ENCODE results near the gene SORCS2. TPM values are rescaled to one million over a fixed set of nuclear protein-coding genes. Genes with fewer than 3 reads are reported as not detected.

The SORCS2 gene
- total RNA-seq, 2 donors from 2014 or later: 0.05 to 0.07 TPM

DNA sequence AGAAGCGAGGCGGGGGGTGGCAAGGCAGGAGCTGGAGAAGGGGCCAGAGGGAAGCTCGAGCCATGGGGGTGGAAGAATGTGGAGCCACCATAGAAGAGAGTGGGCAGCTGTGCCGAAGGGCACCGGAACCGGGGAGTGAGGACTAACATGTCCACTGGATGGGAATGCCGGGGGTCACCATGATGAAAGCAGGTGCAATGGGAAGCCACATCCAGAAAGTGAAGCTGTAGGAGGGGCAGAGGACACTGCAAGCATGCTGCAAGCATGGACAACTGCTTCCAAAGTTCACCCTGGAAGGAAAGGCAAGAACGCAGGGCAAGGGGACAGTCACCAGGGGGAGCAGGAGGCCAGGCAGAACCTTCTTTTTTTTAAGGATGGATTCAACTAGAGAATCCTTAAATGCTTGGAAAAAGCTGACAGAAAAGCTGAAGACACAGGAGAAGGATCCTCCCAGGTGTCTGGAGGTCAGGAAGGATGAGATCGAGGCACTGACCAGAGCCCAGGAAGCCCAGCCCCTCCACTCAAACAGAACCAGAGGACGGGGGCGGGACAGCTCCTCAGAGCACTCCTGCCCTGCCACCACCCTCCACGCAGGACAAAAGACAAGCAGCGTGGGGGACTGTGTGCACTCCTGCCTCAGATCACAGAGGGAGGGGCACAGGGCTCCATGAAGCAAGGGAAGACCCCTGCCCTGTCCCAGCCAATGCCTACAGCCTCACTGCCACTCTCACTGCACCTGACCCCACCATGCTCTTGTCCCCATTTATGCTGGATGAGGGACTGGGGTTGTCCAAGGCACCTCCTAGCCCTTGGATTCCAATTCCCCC, 578.1 kb downstream of the SORCS2 start:
- ATAC-seq (replicated peaks in 1 of 2) (peak in 1 of 2 donors; percentile 9), DNase-seq (no peak)
- H3K4me3 Mint-ChIP-seq: no peak overlapping the region
- H3K4me1 Mint-ChIP-seq (ENCODE audit: low read depth): peaks cover 14% of the 10 kb centered on the region
- peaks cover 0 to 3% of the 10 kb centered on the region in 2 donors for H3K36me3 Mint-ChIP-seq (ENCODE audit: insufficient read depth in 2 of 2)
- H3K27me3 Mint-ChIP-seq (ENCODE audit: low read depth): no peaks in the 10 kb centered on the region
- no peaks in the 10 kb centered on the region for H3K9me3 Mint-ChIP-seq
- no peak overlapping the region for H3K27ac Mint-ChIP-seq

DNA sequence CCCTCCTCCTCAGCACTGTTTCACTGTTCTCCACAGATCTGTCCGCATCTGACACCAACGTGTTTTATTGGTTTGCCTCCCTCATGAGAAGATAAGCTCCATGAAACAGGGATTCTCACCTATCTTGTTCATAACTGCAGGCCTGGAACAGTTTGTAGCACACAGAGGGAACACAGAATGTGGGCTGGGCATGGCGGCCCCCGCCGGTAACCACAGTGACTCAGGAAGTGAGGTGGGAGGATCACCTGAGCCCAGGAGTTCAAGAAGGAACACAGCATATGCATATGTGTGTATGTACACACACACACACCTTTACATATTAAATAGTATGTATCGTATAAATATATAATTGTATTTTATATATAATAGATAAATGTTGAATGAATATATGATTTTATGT, 578.7 kb downstream of the SORCS2 start:
- Mint-ChIP-seq H3K4me1 (ENCODE audit: low read depth) (peaks cover 14% of the 10 kb centered on the region), H3K36me3 (ENCODE audit: insufficient read depth in 2 of 2) (peaks cover 0 to 3% of the 10 kb centered on the region in 2 donors), H3K4me3 (no peak overlapping the region), H3K27me3 (ENCODE audit: low read depth) (no peaks in the 10 kb centered on the region), H3K9me3 (no peaks in the 10 kb centered on the region), H3K27ac (no peak overlapping the region)
- ATAC-seq (replicated peaks in 1 of 2) (peak in 1 of 2 donors; percentile 52), DNase-seq (peak in 1 of 2 donors; percentile 11)

DNA sequence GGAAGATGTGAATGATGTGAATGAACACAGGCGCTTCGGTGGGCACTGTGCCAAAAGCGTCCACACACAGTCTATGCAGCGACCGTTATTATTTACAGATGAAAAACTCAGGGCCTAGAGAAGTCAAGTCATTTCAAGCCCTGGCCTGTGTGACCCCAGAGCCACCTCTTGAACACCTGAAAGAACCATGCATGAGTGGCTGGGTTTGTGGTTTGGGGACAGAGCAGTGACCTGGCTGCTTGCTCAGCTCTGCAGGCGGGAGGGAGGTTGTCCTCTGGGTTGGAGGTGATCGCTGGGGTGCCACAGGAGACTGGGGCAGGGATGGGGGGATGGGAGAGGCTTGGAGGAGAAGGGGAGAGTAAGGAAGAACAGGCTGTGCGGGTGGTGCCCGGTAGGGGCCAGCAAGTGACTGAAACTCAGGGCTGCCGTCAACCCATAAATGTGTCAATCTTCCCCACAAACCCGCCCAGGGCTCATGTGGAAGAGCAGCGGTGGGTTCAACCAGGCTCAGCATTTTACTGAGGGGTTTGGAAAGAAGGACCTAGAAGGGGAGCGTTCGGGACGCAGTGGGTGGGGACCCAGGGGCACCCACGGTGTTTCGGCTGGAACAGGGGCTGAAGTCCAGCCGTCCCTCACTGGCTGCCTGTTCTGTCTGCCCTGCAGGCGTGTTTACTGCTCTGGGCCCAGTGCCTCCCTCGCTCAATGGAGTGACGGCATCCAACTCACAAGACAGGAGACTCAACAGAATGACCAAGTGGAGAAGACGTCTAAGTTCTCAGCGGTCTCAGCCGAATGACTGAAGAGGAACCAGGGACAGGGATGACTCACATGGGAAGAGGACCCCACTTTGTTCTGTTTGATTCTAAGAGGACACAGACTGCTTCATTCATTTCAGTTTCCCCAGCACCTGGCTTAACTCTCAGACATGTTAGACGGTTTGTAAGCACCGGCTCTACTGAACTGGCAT, 579.5 kb downstream of the SORCS2 start:
- no peaks in the 10 kb centered on the region for H3K27me3 Mint-ChIP-seq (ENCODE audit: low read depth)
- H3K4me1 Mint-ChIP-seq (ENCODE audit: low read depth): peaks cover 14% of the 10 kb centered on the region
- H3K4me3 Mint-ChIP-seq: no peak overlapping the region
- DNase-seq (no peak), ATAC-seq (replicated peaks in 1 of 2) (peak in 1 of 2 donors; percentile 23)
- H3K36me3 Mint-ChIP-seq (ENCODE audit: insufficient read depth in 2 of 2): peaks cover 0 to 3% of the 10 kb centered on the region in 2 donors
- no peak overlapping the region for H3K27ac Mint-ChIP-seq
- no peaks in the 10 kb centered on the region for H3K9me3 Mint-ChIP-seq

DNA sequence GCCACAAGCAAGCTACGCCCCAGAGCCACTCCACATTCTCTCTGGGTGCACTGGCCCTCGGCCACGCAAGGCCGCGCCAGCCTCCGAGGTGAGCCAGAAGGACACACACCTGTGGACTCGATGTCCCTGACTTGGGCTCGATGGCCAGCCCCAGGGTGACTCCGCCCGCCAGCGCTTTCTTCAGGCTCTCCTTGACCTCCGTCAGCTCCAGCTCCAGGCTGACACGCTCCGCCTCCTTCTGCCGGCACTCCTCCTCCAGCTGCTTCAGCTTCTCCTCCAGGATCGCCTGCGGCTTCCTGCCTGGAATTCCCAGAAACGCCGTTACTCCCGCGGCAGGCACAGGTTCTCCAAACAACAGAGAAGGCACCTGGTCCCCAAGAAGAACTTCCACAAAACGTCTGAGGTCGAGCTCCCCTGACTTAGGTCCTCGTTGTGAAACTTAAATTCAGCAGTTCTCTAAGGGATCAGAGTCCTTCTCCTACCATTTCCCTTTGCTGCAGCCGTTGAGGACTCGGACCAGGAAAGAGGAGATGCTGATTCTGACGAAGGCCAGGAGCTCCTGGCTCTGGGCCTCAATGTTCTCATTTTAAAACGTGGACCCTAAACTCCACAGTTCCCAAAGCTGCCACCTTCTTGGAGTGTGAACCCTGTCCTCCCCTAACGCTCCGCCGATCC, 580.5 kb downstream of the SORCS2 start:
- Mint-ChIP-seq H3K4me3 (no peak overlapping the region), H3K27me3 (ENCODE audit: low read depth) (no peaks in the 10 kb centered on the region), H3K36me3 (ENCODE audit: insufficient read depth in 2 of 2) (peaks cover 0 to 3% of the 10 kb centered on the region in 2 donors), H3K4me1 (ENCODE audit: low read depth) (peaks cover 14% of the 10 kb centered on the region), H3K27ac (no peak overlapping the region), H3K9me3 (no peaks in the 10 kb centered on the region)
- ATAC-seq (replicated peaks in 1 of 2) (no peak), DNase-seq (no peak)

DNA sequence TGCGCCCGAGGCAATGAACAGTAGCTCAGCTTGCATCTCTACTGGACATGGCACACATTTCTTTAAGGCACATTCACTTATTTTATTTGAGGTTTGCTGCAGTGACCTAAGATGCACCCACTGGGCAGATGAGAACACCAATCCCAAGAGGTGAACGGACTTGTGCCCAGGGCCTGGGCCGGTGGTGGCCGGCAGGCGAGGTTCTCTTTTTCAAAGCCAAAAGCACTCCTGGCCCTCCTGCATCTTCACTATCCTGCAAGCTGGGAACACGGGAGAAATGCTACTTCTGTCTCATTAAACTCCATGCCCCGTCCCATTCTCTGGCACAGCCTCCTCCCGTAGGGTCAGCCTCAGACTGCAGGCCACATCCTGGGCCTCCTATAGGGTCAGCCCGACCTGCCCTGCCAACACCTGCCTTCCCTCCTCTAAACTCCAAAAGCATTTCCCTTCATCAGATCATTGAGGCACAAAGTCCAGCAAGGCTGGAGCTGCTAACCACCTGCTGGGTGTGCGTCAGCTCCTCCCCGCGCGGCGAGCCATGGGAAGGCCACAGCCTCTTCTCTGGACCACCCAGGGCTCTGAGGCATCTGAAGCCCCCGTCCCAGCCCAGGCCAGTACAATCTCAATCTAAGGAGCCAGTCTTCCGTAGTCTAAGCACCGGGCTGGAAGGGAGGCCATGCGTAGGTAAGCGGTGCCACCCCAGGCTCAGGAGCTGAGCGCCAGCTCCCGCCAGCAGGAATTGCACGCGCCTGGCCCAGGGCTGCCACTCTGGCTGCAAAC, 581.3 kb downstream of the SORCS2 start:
- Mint-ChIP-seq H3K27ac (no peak overlapping the region), H3K4me1 (ENCODE audit: low read depth) (peaks cover 14% of the 10 kb centered on the region), H3K36me3 (ENCODE audit: insufficient read depth in 2 of 2) (peaks cover 0 to 3% of the 10 kb centered on the region in 2 donors), H3K4me3 (no peak overlapping the region), H3K9me3 (no peaks in the 10 kb centered on the region), H3K27me3 (ENCODE audit: low read depth) (no peaks in the 10 kb centered on the region)
- ATAC-seq (replicated peaks in 1 of 2) (no peak), DNase-seq (no peak)

DNA sequence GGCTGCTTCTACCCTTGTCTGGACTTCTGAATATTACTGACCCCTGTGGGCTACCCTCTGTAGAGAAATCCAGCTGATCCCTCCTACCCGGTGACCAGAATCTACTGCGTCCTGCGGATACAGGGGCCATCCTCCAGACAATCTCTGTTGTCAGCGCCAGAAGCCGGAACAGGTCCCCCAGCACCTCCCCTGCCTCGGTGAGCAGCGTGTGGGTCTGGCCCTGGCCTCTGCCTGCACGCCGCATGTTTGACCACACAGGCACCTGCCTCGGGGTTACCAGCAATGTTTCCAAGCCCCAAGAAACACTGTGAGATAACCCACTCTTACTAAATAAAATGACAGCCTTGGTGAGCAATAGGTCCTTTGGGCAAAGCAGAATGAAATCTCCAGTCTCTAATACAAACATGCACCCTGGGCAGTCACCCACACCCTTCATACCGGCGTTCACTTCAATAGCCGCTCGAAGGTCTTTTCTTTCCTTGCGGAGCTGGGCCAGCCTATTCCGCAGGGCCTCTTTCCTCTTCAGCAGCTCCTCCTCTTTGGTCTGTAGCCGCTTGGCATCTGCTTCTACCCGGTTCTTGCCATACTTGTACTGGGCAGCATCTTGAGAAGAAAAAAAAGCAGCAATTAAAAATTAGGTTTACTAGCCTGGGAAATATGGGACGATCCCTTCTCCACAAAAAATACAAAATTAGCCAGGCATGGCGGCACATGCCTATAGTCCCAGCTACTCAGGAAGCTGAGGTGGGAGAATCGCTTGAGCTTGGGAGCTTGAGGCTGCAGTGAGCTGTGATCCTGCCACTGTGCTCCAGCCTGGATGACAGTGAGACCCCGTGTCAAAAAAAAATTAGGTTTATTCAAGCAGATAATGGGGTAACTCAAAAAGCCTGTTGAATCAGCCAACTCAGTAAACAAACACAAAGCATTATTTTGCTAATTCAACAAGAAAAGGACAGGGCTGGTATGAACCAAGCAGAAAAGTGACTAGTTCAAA, 582.3 kb downstream of the SORCS2 start:
- no peak overlapping the region for H3K27ac Mint-ChIP-seq
- ATAC-seq (replicated peaks in 1 of 2) (no peak), DNase-seq (no peak)
- H3K36me3 Mint-ChIP-seq (ENCODE audit: insufficient read depth in 2 of 2): peaks cover 0 to 5% of the 10 kb centered on the region in 2 donors
- no peaks in the 10 kb centered on the region for H3K27me3 Mint-ChIP-seq (ENCODE audit: low read depth)
- H3K9me3 Mint-ChIP-seq: no peaks in the 10 kb centered on the region
- H3K4me3 Mint-ChIP-seq: no peak overlapping the region
- peaks cover 14% of the 10 kb centered on the region for H3K4me1 Mint-ChIP-seq (ENCODE audit: low read depth)

DNA sequence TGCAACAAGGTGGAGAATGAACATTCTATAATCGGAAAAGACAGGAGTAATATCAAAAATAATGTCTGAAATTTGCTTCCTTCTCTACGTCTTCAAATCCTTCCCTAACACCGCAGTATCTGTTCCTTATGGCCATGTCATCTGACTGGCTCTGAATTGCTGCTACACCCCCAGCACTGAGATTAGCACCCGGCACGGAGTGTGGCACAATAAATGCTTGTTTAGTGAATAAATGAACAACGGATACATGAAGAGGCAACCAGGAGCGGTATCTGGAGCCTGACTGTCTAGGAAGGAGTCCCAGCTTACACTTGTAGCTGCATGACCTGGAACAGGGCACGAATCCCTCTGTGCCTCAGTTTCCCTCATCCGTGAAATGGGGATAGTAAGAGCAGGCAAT, 583.1 kb downstream of the SORCS2 start:
- Mint-ChIP-seq H3K27ac (no peak overlapping the region), H3K36me3 (ENCODE audit: insufficient read depth in 2 of 2) (peaks cover 0 to 5% of the 10 kb centered on the region in 2 donors), H3K27me3 (ENCODE audit: low read depth) (no peaks in the 10 kb centered on the region), H3K9me3 (no peaks in the 10 kb centered on the region), H3K4me1 (ENCODE audit: low read depth) (peaks cover 14% of the 10 kb centered on the region), H3K4me3 (no peak overlapping the region)
- DNase-seq (no peak), ATAC-seq (replicated peaks in 1 of 2) (no peak)

DNA sequence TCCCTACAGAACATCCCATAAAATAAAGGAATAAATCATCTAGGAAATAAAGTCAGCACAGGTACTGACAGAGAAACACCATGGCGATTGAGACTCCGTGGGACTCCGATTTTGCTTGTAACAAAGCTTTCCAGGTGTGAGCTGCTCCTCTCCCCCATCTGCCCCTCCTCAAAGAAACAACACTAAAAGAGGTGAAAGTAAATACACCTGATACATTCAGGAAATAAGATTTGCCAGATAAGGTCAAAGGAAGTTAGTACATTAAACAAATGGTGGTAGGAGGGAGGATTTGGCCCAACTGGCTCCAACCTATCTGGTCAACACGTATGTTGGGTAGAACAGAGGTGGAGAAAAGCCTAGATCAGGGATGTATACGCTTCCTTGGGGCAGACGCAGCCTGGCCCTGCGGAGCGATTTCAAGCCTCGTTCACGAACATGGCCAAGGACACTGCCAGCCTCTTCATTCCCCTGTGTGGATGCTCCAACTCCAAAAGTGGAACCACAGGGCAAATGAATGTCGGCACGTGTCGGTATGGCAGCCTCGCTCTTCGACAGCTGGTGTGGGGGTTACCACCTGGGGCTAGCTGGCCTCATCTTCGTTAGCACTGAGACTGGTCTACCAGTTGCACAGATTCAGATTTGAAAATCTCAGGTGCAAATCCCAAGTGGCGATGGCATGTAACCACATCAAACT, 584.8 kb downstream of the SORCS2 start:
- no peaks in the 10 kb centered on the region for H3K27me3 Mint-ChIP-seq (ENCODE audit: low read depth)
- no peak overlapping the region for H3K4me3 Mint-ChIP-seq
- peaks cover 6 to 8% of the 10 kb centered on the region in 2 donors for H3K36me3 Mint-ChIP-seq (ENCODE audit: insufficient read depth in 2 of 2)
- peaks cover 12% of the 10 kb centered on the region for H3K4me1 Mint-ChIP-seq (ENCODE audit: low read depth)
- DNase-seq (no peak), ATAC-seq (replicated peaks in 1 of 2) (no peak)
- no peaks in the 10 kb centered on the region for H3K9me3 Mint-ChIP-seq
- H3K27ac Mint-ChIP-seq: no peak overlapping the region

DNA sequence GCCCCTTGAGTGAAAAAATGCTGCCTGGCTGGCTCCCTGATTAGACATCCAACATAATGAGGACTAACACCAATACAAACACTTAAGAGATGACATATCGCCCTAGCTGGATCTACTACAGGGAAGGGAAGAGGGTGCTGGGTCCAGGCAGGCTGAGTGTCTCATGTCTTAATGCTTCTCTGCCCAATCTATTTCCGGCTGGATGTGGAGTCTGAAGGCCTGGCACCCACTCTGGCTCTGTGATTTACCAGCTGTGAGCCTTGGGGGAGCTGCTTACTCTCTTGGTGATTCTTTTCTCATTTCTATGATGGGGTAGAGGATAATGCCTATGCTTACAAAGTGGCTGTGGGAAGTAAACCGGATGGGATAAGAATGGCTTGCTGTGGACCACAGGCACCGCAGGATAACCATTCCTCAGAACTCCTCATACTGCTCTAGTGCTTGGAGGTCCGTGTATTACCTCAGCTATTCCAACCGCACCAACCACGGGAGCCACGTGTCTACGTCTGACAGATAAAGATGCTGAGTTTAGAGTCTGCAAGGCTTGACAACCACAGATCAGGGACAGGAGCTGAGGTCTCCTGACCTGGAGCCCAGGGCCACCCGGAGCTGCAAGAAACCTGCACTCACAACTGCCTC, 585.7 kb downstream of the SORCS2 start:
- H3K36me3 Mint-ChIP-seq (ENCODE audit: insufficient read depth in 2 of 2): peaks cover 6 to 8% of the 10 kb centered on the region in 2 donors
- H3K9me3 Mint-ChIP-seq: no peaks in the 10 kb centered on the region
- H3K4me3 Mint-ChIP-seq: no peak overlapping the region
- no peak for DNase-seq
- peaks cover 13% of the 10 kb centered on the region for H3K4me1 Mint-ChIP-seq (ENCODE audit: low read depth)
- no peak for ATAC-seq (replicated peaks in 1 of 2)
- no peaks in the 10 kb centered on the region for H3K27me3 Mint-ChIP-seq (ENCODE audit: low read depth)
- no peak overlapping the region for H3K27ac Mint-ChIP-seq

DNA sequence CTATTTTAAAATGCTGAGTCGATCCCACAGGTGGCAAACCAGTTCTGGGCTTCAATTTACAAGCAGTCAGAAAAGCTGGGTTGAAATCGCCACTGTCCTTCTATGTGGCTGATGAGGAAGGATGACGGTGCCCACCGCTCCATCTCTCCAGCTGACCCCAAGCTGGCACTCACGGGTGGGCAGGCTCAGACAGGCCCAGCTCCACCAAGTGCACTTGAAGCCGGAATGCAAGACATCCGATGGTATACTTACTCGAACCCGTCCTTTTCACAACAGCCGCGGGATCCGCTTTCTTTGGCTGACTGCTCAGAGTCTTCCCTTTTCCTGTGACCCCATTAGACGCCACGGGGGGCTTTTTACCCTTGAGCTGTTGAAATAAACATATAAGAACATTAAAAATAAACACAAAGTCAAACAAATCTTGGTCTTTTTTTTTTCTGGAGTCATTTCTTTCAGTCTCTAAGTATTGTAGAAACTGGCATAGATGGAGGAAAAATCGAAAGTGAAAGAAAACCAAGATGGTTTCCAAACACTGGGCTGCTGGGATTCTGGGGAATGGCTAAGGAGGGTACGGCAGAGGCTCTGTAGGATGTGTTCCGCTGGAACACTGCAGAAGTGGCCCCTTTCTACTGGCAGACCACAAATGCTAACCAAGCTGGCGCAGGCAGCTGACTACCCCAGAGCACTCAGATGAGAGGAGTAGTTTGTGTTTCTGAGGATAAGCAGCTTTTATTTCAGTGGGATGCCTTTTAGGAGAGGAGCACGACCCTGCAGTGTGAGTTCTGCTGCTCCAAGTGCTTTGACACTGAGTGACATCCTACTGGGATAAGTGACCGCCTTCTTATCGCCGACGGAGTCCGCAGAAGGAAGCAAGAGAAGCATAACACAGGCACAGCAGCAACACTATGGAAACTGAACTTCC, 586.4 kb downstream of the SORCS2 start:
- Mint-ChIP-seq H3K36me3 (ENCODE audit: insufficient read depth in 2 of 2) (peaks cover 6 to 7% of the 10 kb centered on the region in 2 donors), H3K27me3 (ENCODE audit: low read depth) (no peaks in the 10 kb centered on the region), H3K9me3 (no peaks in the 10 kb centered on the region), H3K4me3 (peak overlapping the region in 1 of 2 donors; percentile 21), H3K27ac (peak overlapping the region; percentile 61), H3K4me1 (ENCODE audit: low read depth) (peaks cover 13% of the 10 kb centered on the region)
- DNase-seq (no peak), ATAC-seq (replicated peaks in 1 of 2) (no peak)

Measured in activated T-cell treated with anti-CD3 and anti-CD28 coated beads, Interleukin-2, amount 50 U/mL, for 72 hours (primary cell).